HCT116 (cell line): Measurements from ENCODE around the gene MTHFR.

Source experiments
- CTCF ChIP-seq, 3 experiments: fragments of 200-600 bp in 1 of 3; sonication (generic) in 1 of 3; IDR thresholded peaks in 2 of 3; conservative IDR thresholded peaks in 1 of 3; 2 replicates each; pipeline ENCODE4 v1.5.1; 2012 to 2017; ENCODE audit warnings: low read depth in 2 of 3, low read length in 2 of 3, antibody characterized with exemption in 1 of 3, borderline replicate concordance in 1 of 3, control low read depth in 1 of 3, mild to moderate bottlenecking in 1 of 3, mixed read lengths in 1 of 3, mixed run types in 1 of 3, moderate library complexity in 1 of 3; ENCODE audit not compliant: insufficient read depth in 1 of 3
- EZH2 ChIP-seq: fragments of 200-600 bp; sonication (generic); IDR thresholded peaks from 2 replicates; pipeline ENCODE4 v1.6.1; 2017; ENCODE audit warnings: antibody characterized with exemption, mixed run types
- JUND ChIP-seq: IDR thresholded peaks from 2 replicates; pipeline ENCODE4 v1.6.1; 2012
- MAX ChIP-seq: IDR thresholded peaks from 2 replicates; pipeline ENCODE4 v1.6.1; 2012
- POLR2A ChIP-seq: IDR thresholded peaks from 2 replicates; pipeline ENCODE4 v1.7.0; 2011; ENCODE audit warnings: borderline replicate concordance; ENCODE audit not compliant: insufficient read depth, insufficient read length; ENCODE audit errors: extremely low read depth
- POLR2AphosphoS5 ChIP-seq: IDR thresholded peaks from 2 replicates; pipeline ENCODE4 v1.6.1; 2011; ENCODE audit warnings: mild to moderate bottlenecking, low read depth, low read length, moderate library complexity
- REST ChIP-seq: IDR thresholded peaks from 2 replicates; pipeline ENCODE4 v1.6.1; 2012; ENCODE audit warnings: low read depth
- SIN3A ChIP-seq: IDR thresholded peaks from 2 replicates; pipeline ENCODE4 v1.6.1; 2012; ENCODE audit warnings: low read depth
- SRF ChIP-seq: IDR thresholded peaks from 2 replicates; pipeline ENCODE4 v1.6.1; 2012; ENCODE audit warnings: low read depth
- YY1 ChIP-seq: IDR thresholded peaks from 2 replicates; pipeline ENCODE4 v1.6.1; 2011; ENCODE audit warnings: low read length, low read depth, moderate library complexity, mild to moderate bottlenecking; ENCODE audit not compliant: insufficient replicate concordance; ENCODE audit errors: extremely low read depth
- ZNF274 ChIP-seq: fragments of 200-500 bp; sonication (Bioruptor generic); IDR thresholded peaks from 2 replicates; pipeline ENCODE4 v1.6.1; 2014; ENCODE audit warnings: mild to moderate bottlenecking, low read depth, low read length, inconsistent platforms
- TF ChIP-seq, protein P1 (sequence below): IDR thresholded peaks from 2 replicates; pipeline ENCODE4 v1.6.1; 2011; ENCODE audit warnings: mild to moderate bottlenecking, low read length, moderate library complexity; ENCODE audit not compliant: insufficient replicate concordance; ENCODE audit errors: extremely low read depth
- TF ChIP-seq, protein P2 (sequence below): IDR thresholded peaks from 2 replicates; pipeline ENCODE4 v1.6.1; 2012

GRCh38 chr1:11828511-11828910 lies 22.7 kb upstream of the MTHFR start:
- TF ChIP-seq CTCF (IDR thresholded peaks at IDR 0.05 in 2 of 3, conservative IDR thresholded peaks at IDR 0.05 in 1 of 3; ENCODE audit: borderline replicate concordance in 1 of 3, insufficient read depth in 1 of 3, low read depth in 2 of 3, low read length in 2 of 3) (no peak), REST (no peak), EZH2 (no peak), POLR2A (no peak), SRF (no peak), MAX (no peak), ZNF274 (no peak), POLR2AphosphoS5 (no peak), SIN3A (no peak), YY1 (no peak), JUND (no peak)
- TF ChIP-seq, protein P1, sequence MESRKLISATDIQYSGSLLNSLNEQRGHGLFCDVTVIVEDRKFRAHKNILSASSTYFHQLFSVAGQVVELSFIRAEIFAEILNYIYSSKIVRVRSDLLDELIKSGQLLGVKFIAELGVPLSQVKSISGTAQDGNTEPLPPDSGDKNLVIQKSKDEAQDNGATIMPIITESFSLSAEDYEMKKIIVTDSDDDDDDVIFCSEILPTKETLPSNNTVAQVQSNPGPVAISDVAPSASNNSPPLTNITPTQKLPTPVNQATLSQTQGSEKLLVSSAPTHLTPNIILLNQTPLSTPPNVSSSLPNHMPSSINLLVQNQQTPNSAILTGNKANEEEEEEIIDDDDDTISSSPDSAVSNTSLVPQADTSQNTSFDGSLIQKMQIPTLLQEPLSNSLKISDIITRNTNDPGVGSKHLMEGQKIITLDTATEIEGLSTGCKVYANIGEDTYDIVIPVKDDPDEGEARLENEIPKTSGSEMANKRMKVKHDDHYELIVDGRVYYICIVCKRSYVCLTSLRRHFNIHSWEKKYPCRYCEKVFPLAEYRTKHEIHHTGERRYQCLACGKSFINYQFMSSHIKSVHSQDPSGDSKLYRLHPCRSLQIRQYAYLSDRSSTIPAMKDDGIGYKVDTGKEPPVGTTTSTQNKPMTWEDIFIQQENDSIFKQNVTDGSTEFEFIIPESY, result no peak
- TF ChIP-seq, protein P2, sequence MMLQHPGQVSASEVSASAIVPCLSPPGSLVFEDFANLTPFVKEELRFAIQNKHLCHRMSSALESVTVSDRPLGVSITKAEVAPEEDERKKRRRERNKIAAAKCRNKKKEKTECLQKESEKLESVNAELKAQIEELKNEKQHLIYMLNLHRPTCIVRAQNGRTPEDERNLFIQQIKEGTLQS, result no peak
